Neural progenitor cell (in vitro differentiated cells): ENCODE results near the gene PARD3B.

Experiments
- EZH2 ChIP-seq: fragments of 200-600 bp; sonication (generic); IDR thresholded peaks from 2 replicates; pipeline ENCODE4 v1.6.1; 2017; ENCODE audit warnings: antibody characterized with exemption, mild to moderate bottlenecking, moderate library complexity
- EZH2phosphoT487 ChIP-seq: fragments of 200-600 bp; sonication (generic); IDR thresholded peaks from 2 replicates; pipeline ENCODE4 v1.6.1; 2017; ENCODE audit warnings: antibody characterized with exemption
- TF ChIP-seq, protein P1 (sequence below): fragments of 200-600 bp; sonication (generic); IDR thresholded peaks from 2 replicates; pipeline ENCODE4 v1.5.1; 2017; ENCODE audit warnings: antibody characterized with exemption, mild to moderate bottlenecking

DNA sequence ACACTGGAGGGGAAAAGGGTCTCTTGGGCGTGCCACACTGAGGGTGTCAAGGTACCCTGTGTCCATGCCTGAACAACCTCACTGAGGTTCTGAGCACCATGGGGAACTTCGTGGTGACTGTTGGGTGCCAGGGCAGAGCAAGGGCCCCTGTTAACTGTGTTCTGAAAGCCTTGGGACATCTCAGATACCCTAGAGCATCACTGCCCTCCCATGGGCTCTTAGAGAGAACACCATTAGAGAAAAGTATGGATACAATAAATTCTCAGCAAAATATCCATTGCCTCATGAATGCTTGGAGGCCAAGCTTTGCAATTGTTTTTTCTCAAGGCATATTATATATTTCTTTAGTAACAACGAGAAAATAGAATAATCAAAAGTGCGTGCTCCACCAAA, 648.6 kb downstream of the PARD3B start:
- TF ChIP-seq EZH2 = no peak
- TF ChIP-seq, protein P1, sequence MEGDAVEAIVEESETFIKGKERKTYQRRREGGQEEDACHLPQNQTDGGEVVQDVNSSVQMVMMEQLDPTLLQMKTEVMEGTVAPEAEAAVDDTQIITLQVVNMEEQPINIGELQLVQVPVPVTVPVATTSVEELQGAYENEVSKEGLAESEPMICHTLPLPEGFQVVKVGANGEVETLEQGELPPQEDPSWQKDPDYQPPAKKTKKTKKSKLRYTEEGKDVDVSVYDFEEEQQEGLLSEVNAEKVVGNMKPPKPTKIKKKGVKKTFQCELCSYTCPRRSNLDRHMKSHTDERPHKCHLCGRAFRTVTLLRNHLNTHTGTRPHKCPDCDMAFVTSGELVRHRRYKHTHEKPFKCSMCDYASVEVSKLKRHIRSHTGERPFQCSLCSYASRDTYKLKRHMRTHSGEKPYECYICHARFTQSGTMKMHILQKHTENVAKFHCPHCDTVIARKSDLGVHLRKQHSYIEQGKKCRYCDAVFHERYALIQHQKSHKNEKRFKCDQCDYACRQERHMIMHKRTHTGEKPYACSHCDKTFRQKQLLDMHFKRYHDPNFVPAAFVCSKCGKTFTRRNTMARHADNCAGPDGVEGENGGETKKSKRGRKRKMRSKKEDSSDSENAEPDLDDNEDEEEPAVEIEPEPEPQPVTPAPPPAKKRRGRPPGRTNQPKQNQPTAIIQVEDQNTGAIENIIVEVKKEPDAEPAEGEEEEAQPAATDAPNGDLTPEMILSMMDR = no peak
- no peak for TF ChIP-seq EZH2phosphoT487
